ENCODE results near the gene RSBN1L. TPM values are rescaled to one million over a fixed set of nuclear protein-coding genes. Genes with fewer than 3 reads are reported as not detected.

Gene RSBN1L
- total and polyA plus RNA-seq, 2 of the 8 experiments (the other 6 are each of a cell fraction or from before 2014, with no cell fraction given) = 4.1 to 22.1 TPM

DNA sequence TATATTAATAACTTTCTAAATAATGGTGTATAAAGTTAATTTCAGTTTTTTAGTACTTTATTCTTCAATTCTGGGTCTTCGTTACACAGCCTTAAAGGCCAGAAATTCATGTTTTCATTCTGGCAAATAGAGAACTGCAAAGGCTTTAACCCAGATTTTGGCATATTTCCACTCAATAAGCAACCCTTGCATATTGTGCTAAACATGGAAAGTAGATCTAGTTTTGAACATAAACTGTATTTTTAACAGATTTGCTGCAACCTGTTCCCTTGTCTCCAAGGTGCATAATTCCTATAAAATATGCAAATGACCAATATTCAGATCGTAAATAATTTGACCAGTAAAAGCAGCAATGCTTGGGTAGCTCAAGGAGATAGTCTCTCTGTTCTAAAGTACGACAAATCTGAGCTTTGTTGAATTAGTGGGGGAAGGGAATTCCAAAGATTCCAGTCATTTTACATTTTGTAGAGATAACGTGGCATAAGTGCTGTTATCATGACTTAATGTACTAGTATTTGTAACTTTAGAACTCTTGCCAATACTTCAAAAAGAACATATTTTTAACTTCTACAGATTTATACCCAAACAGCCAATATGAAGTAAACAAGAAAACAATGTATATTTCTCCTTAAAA lies 46.4 kb upstream of the RSBN1L start:
- Histone ChIP-seq H2BK15ac (ENCODE audit: low read length) (no peak overlapping the region), H3K4me2 (ENCODE audit: insufficient read depth in 1 of 2, low read depth in 2 of 2, low read length in 2 of 2) (no peak overlapping the region), H3K56ac (replicated peaks; ENCODE audit: insufficient read length, low read depth, low read length) (no peak overlapping the region), H3K9ac (replicated peaks in 1 of 4; ENCODE audit: extremely low read depth in 1 of 4, low read depth in 3 of 4, low read length in 3 of 4) (no peak overlapping the region), H3K36me3 (ENCODE audit: control insufficient read depth in 2 of 4, insufficient read depth in 4 of 4, low read length in 3 of 4) (peaks cover 0 to 22% (median 5%) of the 10 kb centered on the region in 4 experiments; a peak in 5 of 8 replicates), H3K23ac (ENCODE audit: insufficient read length) (no peak overlapping the region), H3K23me2 (ENCODE audit: low read depth, low read length) (no peaks in the 10 kb centered on the region), H3K27me3 (replicated peaks in 1 of 4; ENCODE audit: control insufficient read depth in 3 of 4, extremely low read depth in 1 of 4, insufficient read depth in 3 of 4, low read length in 3 of 4) (no peaks in the 10 kb centered on the region), H2BK5ac (ENCODE audit: low read depth, low read length) (no peak overlapping the region), H3K79me1 (ENCODE audit: low read depth, low read length) (no peaks in the 10 kb centered on the region), H3K18ac (ENCODE audit: extremely low read depth, low read length) (no peak overlapping the region), H4K20me1 (replicated peaks in 1 of 2; ENCODE audit: control insufficient read depth in 1 of 2, insufficient read depth in 2 of 2, low read length in 2 of 2) (peaks cover 0 to 1% of the 10 kb centered on the region in 2 experiments), H3K4ac (replicated peaks; ENCODE audit: insufficient read length, low read depth, low read length) (no peak overlapping the region), H2BK12ac (ENCODE audit: low read depth, low read length) (no peak overlapping the region), H3K4me1 (replicated peaks in 1 of 4; ENCODE audit: control insufficient read depth in 3 of 4, insufficient read depth in 4 of 4, low read length in 3 of 4) (no peaks in the 10 kb centered on the region), H3K14ac (ENCODE audit: insufficient read length) (no peak overlapping the region), H3K27ac (ENCODE audit: low read depth, low read length) (no peak overlapping the region; the same call in 1 of the 2 replicates), H2AFZ (ENCODE audit: low read length) (no peak overlapping the region), H4K8ac (ENCODE audit: extremely low read depth, insufficient read depth, low read length) (no peak overlapping the region), H2AK5ac (ENCODE audit: low read depth, low read length) (no peak overlapping the region), H4K5ac (ENCODE audit: insufficient read length, low read depth, low read length) (no peak overlapping the region), H3K4me3 (ENCODE audit: extremely low read depth in 1 of 4, insufficient read depth in 2 of 4, low read depth in 3 of 4, low read length in 4 of 4) (no peak overlapping the region), H3K9me3 (ENCODE audit: insufficient read depth in 2 of 2, low read depth in 1 of 2, low read length in 1 of 2) (no peaks in the 10 kb centered on the region), H3K79me2 (ENCODE audit: control insufficient read depth in 1 of 2, insufficient read depth in 2 of 2, low read length in 2 of 2) (no peaks in the 10 kb centered on the region), H2BK20ac (ENCODE audit: low read length) (no peak overlapping the region), H4K91ac (replicated peaks; ENCODE audit: insufficient read length, low read length) (no peak overlapping the region), H2BK120ac (replicated peaks; ENCODE audit: low read depth, low read length) (no peak overlapping the region)
- CTCF ChIA-PET (ENCODE audit: partially characterized antibody) = interaction anchor here (0.6 to 4.7 kb wide), 9 partner anchors 9 to 372 kb away, joined by 3 to 42 read pairs (median 6); no protein-coding TSS in a partner anchor
- POLR2A ChIA-PET (ENCODE audit: partially characterized antibody) = interaction anchor here (0.6 to 1.0 kb wide), 2 partner anchors 46 to 403 kb away, joined by 3 read pairs; partner anchors contain the start of gene RSBN1L
- DNase-seq (ENCODE audit: low read depth in 1 of 2, low spot score in 2 of 2) (no peak), FAIRE-seq (no peak)
- WGBS, 2 experiments (ENCODE audit: extremely low coverage in 1 of 2, insufficient coverage in 1 of 2, insufficient read length in 1 of 2, insufficient replicate concordance in 2 of 2, low coverage in 1 of 2, low lambda C conversion rate in 2 of 2, missing lambda C conversion rate in 1 of 2) = 90% methylated on average over 4 of the region's 4 CpGs; no CpG with 5 or more reads in 1 of the 2 experiments
- no peak for TF ChIP-seq NRF1 (IDR thresholded peaks at IDR 0.05; ENCODE audit: low read depth, low read length)
- TF ChIP-seq HDAC6 (IDR thresholded peaks at IDR 0.05; ENCODE audit: low read depth, low read length) = no peak
- TF ChIP-seq ASH2L (IDR thresholded peaks at IDR 0.05; ENCODE audit: low read length) = no peak
- TF ChIP-seq, protein P1, sequence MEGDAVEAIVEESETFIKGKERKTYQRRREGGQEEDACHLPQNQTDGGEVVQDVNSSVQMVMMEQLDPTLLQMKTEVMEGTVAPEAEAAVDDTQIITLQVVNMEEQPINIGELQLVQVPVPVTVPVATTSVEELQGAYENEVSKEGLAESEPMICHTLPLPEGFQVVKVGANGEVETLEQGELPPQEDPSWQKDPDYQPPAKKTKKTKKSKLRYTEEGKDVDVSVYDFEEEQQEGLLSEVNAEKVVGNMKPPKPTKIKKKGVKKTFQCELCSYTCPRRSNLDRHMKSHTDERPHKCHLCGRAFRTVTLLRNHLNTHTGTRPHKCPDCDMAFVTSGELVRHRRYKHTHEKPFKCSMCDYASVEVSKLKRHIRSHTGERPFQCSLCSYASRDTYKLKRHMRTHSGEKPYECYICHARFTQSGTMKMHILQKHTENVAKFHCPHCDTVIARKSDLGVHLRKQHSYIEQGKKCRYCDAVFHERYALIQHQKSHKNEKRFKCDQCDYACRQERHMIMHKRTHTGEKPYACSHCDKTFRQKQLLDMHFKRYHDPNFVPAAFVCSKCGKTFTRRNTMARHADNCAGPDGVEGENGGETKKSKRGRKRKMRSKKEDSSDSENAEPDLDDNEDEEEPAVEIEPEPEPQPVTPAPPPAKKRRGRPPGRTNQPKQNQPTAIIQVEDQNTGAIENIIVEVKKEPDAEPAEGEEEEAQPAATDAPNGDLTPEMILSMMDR (IDR thresholded peaks at IDR 0.05; ENCODE audit: control extremely low read depth in 1 of 3, insufficient read depth in 1 of 3, low read depth in 1 of 3, low read length in 3 of 3) = no peak
- TF ChIP-seq RAD21 (IDR thresholded peaks at IDR 0.05 in 1 of 2, conservative IDR thresholded peaks at IDR 0.05 in 1 of 2; ENCODE audit: low read depth in 2 of 2, low read length in 2 of 2) = no peak
- no peak for TF ChIP-seq KDM1A (IDR thresholded peaks at IDR 0.05; ENCODE audit: borderline replicate concordance, low read length)
- TF ChIP-seq FOSL1 (IDR thresholded peaks at IDR 0.05; ENCODE audit: insufficient read depth, low read depth, low read length) = no peak
- no peak for TF ChIP-seq CTBP2 (IDR thresholded peaks at IDR 0.05; ENCODE audit: borderline replicate concordance, insufficient read depth, insufficient read length, low read length)
- TF ChIP-seq ZNF274 (IDR thresholded peaks at IDR 0.05; ENCODE audit: borderline replicate concordance, extremely low read depth, low read length) = no peak
- TF ChIP-seq TEAD4 (IDR thresholded peaks at IDR 0.05; ENCODE audit: low read depth, low read length) = no peak

Measured in H1 (cell line).